IMR-90 (cell line): ENCODE results near the gene SP2.

Experiments
- BHLHE40 ChIP-seq: fragments of 150-350 bp; IDR thresholded peaks from 2 replicates; pipeline ENCODE4 v1.6.1; 2016; ENCODE audit warnings: mild to moderate bottlenecking, low read depth, low read length
- CEBPB ChIP-seq: IDR thresholded peaks from 2 replicates; pipeline ENCODE4 v1.6.1; 2012; ENCODE audit warnings: low read depth, low read length, improper control_type of control experiment
- CTCF ChIP-seq: conservative IDR thresholded peaks from 2 replicates; pipeline ENCODE4 v1.5.1; 2012; ENCODE audit warnings: mild to moderate bottlenecking, low read depth, low read length, improper control_type of control experiment
- ELK1 ChIP-seq: fragments of 150-350 bp; IDR thresholded peaks from 2 replicates; pipeline ENCODE4 v1.6.1; 2016; ENCODE audit warnings: low read depth, mild to moderate bottlenecking, low read length, moderate library complexity, borderline replicate concordance
- FOS ChIP-seq: fragments of 150-350 bp; IDR thresholded peaks from 2 replicates; pipeline ENCODE4 v1.6.1; 2016; ENCODE audit warnings: low read depth, low read length
- MAZ ChIP-seq: IDR thresholded peaks from 2 replicates; pipeline ENCODE4 v1.6.1; 2012; ENCODE audit warnings: low read depth, mild to moderate bottlenecking, low read length, improper control_type of control experiment, moderate library complexity, borderline replicate concordance
- MXI1 ChIP-seq: IDR thresholded peaks from 2 replicates; pipeline ENCODE4 v1.6.1; 2012; ENCODE audit warnings: low read depth, mild to moderate bottlenecking, low read length, moderate library complexity, borderline replicate concordance
- POLR2A ChIP-seq: IDR thresholded peaks from 2 replicates; pipeline ENCODE4 v1.6.1; 2012; ENCODE audit warnings: mild to moderate bottlenecking, low read depth, low read length
- RAD21 ChIP-seq: IDR thresholded peaks from 2 replicates; pipeline ENCODE4 v1.6.1; 2012; ENCODE audit warnings: low read length, improper control_type of control experiment
- RCOR1 ChIP-seq: IDR thresholded peaks from 2 replicates; pipeline ENCODE4 v1.6.1; 2012; ENCODE audit warnings: mild to moderate bottlenecking, low read length, improper control_type of control experiment; ENCODE audit not compliant: insufficient replicate concordance
- RFX5 ChIP-seq: IDR thresholded peaks from 2 replicates; pipeline ENCODE4 v1.8.0; 2012; ENCODE audit warnings: low read depth, mild to moderate bottlenecking, low read length, moderate library complexity
- SMC3 ChIP-seq: fragments of 150-350 bp; IDR thresholded peaks from 2 replicates; pipeline ENCODE4 v1.6.1; 2016; ENCODE audit warnings: low read depth, mild to moderate bottlenecking, antibody characterized with exemption, low read length, moderate library complexity

- no peak for TF ChIP-seq MXI1
- no peak for TF ChIP-seq CTCF
- no peak for TF ChIP-seq RFX5
- no peak for TF ChIP-seq BHLHE40
- no peak for TF ChIP-seq POLR2A
- no peak for TF ChIP-seq RAD21
- TF ChIP-seq FOS = no peak
- TF ChIP-seq RCOR1 = no peak
- no peak for TF ChIP-seq SMC3
- no peak for TF ChIP-seq ELK1
- no peak for TF ChIP-seq MAZ
- no peak for TF ChIP-seq CEBPB
Measured at GRCh38 chr17:47924785-47925677, 29.0 kb downstream of the SP2 start.
